GM21526 (cell line): ENCODE data around the gene SLC17A8.

Experiments
- ATAC-seq: cut with Tn5 transposase; IDR thresholded peaks from one replicate; pipeline ENCODE4 v1.9.1; 2021; ENCODE audit warnings: moderate library complexity; ENCODE audit not compliant: unreplicated experiment, low FRiP score

The SLC17A8 gene

GRCh38 chr12:100463661-100464060, 106.8 kb downstream of the SLC17A8 start:
- no peak for ATAC-seq

GRCh38 chr12:100464529-100464928, 107.7 kb downstream of the SLC17A8 start:
- ATAC-seq, result no peak

GRCh38 chr12:100468126-100468525, 111.3 kb downstream of the SLC17A8 start:
- ATAC-seq, result no peak
